H54 (cell line): ENCODE measurements around the gene EEF1A2.

Experiments used
- DNase-seq: peaks from one replicate; pipeline ENCODE4 v3.0.0; 2011; ENCODE audit warnings: low spot score, mixed read lengths; ENCODE audit not compliant: insufficient read length
- FAIRE-seq: peaks from 3 replicates; lab custom pipeline; 2011; peaks lifted over from hg19 to GRCh38; lab: Jason Lieb, UNC
- POLR2A ChIP-seq: IDR thresholded peaks from 2 replicates; pipeline ENCODE4 v1.6.1; 2011; ENCODE audit warnings: low read depth, mild to moderate bottlenecking, low read length

The EEF1A2 gene

GRCh38 chr20:63438121-63438520 is 60.8 kb downstream of the EEF1A2 start:
- FAIRE-seq, result no peak
- no peak for TF ChIP-seq POLR2A
- no peak for DNase-seq
